ENCODE measurements around the gene ADGRV1.

ADGRV1 gene, protein sequence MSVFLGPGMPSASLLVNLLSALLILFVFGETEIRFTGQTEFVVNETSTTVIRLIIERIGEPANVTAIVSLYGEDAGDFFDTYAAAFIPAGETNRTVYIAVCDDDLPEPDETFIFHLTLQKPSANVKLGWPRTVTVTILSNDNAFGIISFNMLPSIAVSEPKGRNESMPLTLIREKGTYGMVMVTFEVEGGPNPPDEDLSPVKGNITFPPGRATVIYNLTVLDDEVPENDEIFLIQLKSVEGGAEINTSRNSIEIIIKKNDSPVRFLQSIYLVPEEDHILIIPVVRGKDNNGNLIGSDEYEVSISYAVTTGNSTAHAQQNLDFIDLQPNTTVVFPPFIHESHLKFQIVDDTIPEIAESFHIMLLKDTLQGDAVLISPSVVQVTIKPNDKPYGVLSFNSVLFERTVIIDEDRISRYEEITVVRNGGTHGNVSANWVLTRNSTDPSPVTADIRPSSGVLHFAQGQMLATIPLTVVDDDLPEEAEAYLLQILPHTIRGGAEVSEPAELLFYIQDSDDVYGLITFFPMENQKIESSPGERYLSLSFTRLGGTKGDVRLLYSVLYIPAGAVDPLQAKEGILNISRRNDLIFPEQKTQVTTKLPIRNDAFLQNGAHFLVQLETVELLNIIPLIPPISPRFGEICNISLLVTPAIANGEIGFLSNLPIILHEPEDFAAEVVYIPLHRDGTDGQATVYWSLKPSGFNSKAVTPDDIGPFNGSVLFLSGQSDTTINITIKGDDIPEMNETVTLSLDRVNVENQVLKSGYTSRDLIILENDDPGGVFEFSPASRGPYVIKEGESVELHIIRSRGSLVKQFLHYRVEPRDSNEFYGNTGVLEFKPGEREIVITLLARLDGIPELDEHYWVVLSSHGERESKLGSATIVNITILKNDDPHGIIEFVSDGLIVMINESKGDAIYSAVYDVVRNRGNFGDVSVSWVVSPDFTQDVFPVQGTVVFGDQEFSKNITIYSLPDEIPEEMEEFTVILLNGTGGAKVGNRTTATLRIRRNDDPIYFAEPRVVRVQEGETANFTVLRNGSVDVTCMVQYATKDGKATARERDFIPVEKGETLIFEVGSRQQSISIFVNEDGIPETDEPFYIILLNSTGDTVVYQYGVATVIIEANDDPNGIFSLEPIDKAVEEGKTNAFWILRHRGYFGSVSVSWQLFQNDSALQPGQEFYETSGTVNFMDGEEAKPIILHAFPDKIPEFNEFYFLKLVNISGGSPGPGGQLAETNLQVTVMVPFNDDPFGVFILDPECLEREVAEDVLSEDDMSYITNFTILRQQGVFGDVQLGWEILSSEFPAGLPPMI (N-terminal part only)

DNA sequence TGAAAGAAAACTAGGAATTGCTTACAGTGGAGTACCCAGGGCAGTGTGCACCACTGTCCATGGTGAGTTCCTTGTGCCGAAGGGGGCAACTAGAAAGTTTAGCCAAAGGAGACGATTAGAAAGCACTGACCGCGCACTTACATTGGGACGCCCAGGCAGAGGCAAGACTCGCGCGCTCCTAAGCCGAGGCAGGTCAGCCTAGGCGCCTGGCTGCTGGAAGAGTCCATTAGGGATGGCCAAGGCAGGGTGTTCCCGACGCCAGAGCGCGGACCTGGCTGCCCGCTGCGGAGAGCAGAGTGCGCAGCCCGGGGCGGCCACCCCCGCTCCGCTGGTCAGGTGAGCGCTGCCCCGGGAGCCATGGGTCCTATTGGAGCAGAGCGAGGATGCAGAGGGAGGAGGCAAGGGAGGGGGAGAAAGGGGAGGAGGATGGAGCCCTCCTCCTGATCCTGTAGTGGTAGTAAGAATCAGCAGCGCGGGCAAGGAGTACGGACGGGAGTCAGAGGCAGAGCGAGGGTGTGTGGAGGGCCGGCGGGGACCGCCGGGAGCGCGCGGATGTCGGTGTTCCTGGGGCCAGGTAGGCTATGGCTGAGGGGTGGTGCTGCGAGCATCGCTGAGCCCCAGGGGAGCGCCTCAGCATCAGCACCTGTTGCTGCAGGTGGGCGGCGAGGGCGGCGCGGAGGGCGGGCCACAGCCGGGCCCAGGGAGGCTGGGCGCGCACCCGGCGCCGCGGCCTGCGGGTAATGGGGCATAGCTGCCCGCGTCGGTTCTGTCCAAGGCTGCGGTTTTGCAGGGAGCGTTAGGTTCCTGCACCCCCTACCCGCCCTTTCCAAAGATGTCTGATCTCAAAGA is at the start of gene ADGRV1:
Gene ADGRV1 (plus strand): TSS at position 454 of the 849 bp plus-strand sequence. CDS start 99 bp downstream, at position 553.
- no peak for DNase-seq (ENCODE audit: low read depth in 2 of 2)

DNA sequence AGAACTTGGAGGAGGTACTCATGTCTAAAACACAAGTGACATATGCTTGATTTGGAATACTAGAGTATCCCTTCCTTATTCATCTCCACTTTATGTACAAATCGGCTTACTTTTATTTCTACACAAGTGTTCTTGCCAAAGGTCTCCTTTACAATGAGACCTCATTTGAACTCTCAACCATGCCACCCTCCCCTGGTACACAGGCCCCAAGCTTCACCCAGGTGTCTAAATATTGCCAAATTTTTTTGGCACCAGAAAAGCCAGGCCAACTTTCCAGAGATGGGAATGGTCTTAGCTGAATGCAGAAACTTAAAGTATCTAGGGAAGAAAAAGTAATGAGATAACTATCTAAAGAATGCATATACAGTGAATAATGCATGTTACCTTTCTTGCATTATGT is 48.2 kb upstream of the ADGRV1 start:
- no peak for DNase-seq (ENCODE audit: low read depth in 2 of 2)

GRCh38 chr5:90514520-90514919 is 44.1 kb upstream of the ADGRV1 start:
- no peak for DNase-seq (ENCODE audit: low read depth in 2 of 2)

DNA sequence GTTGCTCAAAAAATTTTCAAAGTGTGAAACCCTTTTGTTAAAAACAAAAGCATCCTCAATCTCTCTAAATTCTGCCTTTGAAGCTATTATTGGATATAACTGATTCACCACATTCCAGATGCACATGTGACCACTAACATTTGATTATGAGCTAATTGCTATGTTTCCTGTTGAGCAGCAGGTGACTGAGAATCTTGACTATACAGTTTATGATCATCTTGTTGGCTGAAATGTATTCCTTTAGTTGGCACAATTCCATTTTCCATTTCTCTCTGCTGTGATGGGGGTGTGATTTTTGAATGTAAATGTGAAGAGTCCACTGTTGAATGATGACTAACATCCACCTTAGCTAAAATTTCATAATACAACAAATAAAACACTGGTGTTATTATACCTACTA is 39.9 kb upstream of the ADGRV1 start:
- no peak for DNase-seq (ENCODE audit: low read depth in 2 of 2)

DNA sequence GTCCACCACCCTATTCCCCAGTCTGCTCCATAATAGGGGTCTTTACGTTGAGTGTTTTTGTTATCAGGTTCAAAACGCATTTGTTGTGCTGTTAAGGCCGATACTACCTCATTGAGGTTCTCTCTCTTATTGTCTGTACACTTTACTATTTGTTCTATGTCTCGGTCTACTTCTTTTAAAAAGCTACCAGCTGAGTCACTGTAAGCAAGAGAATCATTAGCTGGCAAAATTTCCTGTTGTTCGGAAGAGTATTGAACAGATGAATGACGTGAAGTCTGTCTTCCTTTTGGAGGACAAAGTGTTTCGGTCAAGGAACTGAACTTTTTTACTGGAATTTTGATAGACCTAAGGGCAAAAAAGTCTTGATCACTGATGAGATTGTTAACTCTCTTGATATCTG is 39.5 kb upstream of the ADGRV1 start:
- DNase-seq (ENCODE audit: low read depth in 2 of 2) = no peak

DNA sequence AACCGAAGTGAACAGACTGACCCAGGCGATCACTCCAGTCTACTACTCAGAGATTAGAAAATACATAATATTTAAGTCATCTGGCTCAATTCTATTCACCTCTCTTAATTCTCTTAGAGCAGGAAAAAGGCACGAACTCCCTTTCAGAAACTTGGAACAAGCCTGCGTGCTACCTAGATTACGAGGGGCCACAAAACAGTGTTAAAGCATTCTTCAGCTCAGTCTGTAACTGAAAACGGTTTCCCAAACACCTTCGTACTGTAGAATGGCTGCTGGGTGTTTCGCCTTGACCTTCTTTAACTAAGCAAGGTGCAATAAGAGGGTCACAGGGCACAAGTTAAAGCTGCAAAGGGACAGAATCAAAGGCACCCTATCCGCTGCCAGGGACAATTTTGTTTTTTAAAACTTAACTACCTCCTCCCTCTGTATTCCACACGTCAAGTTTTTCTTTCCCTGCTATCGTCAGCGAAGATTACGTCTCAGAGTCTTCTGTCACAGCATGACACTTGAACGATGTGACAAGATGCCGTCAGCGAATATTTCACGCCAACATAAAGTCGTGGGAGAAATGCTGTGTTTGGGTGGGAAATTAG is 29.9 kb upstream of the ADGRV1 start:
- no peak for DNase-seq (ENCODE audit: low read depth in 2 of 2)

- DNase-seq (ENCODE audit: low read depth in 2 of 2) = peak; percentile 94 to 97
Observed at GRCh38 chr5:90529194-90529938, 29.2 kb upstream of the ADGRV1 start, which contains the start of gene LYSMD3. LYSMD3 (minus strand) TSS chr5:90529584; CDS start chr5:90525289, 4,295 bp downstream.

DNA sequence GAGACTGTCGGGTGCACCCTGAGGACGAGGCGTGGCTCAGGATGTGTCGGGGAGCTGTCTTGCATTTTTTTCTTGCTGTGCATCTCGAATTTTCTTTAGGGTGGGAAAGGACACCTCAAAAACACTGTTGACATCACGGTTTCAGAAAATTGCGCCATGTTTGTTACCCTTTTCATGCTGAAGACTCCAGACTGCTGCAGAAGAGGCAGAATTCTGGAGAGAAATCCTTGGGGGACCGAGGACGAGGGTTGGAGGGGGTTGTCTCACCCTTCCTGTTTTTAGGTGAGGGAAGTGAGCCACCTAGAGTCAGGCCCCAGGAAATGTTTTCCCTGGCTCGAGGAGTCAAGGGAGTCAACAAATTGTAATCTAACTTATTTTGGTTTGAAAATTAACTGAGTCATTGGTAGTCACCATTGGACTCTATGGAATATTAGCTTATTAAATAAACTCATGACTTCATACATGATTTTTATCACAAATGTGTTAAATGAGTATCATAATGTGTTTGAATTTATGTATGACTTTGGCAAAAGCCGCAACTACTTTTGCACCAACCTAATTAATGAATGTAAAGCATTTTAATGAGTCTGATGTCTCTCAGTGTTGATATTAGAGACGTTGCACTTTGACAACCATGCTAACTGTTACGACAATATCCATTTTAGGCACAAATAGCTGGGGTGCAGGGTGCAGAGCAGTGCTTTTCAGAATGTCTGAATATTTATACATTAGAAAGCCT is 28.5 kb upstream of the ADGRV1 start:
- peak; percentile 35 to 46 for DNase-seq (ENCODE audit: low read depth in 2 of 2)

- DNase-seq (ENCODE audit: low read depth in 2 of 2) = no peak
Observed at GRCh38 chr5:90530736-90531487, 27.7 kb upstream of the ADGRV1 start.

GRCh38 chr5:90533794-90534193 is 24.8 kb upstream of the ADGRV1 start:
- DNase-seq (ENCODE audit: low read depth in 2 of 2) = no peak

- DNase-seq (ENCODE audit: low read depth in 2 of 2) = no peak
Observed at GRCh38 chr5:90534922-90535321, 23.7 kb upstream of the ADGRV1 start.

- DNase-seq (ENCODE audit: low read depth in 2 of 2) = no peak
Observed at GRCh38 chr5:90542827-90543519, 15.6 kb upstream of the ADGRV1 start.

GRCh38 chr5:90545511-90545910 is 13.1 kb upstream of the ADGRV1 start:
- DNase-seq (ENCODE audit: low read depth in 2 of 2) = no peak

GRCh38 chr5:90546216-90546837 is 12.3 kb upstream of the ADGRV1 start:
- DNase-seq (ENCODE audit: low read depth in 2 of 2) = no peak

DNA sequence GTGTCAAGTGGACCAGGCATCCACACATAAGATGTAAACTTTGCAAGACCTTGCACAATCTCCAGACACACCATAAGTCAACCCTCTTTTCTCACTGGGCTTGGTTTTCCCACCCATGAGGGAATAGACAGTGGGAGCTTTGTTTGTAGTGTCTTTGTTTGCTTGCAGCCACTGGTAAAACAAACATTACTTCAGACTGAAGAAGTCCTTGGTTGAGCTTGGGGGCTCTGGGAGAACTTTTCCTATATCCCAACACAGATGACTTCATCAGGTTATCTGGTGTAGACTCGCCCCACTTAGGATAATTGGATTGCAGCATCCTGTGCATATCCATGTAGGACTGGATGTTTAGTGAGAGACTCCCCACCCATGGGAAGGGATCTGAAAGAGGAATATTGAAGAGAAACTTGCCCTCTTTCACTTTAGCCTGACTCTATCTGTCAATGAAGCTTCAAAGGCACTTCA is 11.5 kb upstream of the ADGRV1 start:
- DNase-seq (ENCODE audit: low read depth in 2 of 2) = no peak

- no peak for DNase-seq (ENCODE audit: low read depth in 2 of 2)
Observed at GRCh38 chr5:90548069-90548593, 10.5 kb upstream of the ADGRV1 start.

GRCh38 chr5:90549223-90549622 is 9.4 kb upstream of the ADGRV1 start:
- no peak for DNase-seq (ENCODE audit: low read depth in 2 of 2)

Measured in stimulated activated CD8-positive, alpha-beta memory T cell treated with anti-CD3 and anti-CD28 coated beads, Interleukin-7, amount 100 ng/mL, for 4 hours (primary cell).